NCI-H2171 (cell line): ENCODE data around the gene COMT.
A peak's percentile ranks its signal among the peaks of the same experiment; 100 is the strongest.

Experiments
- DNase-seq: peaks from one replicate; lab custom pipeline; 2025; lab: John Stamatoyannopoulos, UW

Gene COMT

DNA sequence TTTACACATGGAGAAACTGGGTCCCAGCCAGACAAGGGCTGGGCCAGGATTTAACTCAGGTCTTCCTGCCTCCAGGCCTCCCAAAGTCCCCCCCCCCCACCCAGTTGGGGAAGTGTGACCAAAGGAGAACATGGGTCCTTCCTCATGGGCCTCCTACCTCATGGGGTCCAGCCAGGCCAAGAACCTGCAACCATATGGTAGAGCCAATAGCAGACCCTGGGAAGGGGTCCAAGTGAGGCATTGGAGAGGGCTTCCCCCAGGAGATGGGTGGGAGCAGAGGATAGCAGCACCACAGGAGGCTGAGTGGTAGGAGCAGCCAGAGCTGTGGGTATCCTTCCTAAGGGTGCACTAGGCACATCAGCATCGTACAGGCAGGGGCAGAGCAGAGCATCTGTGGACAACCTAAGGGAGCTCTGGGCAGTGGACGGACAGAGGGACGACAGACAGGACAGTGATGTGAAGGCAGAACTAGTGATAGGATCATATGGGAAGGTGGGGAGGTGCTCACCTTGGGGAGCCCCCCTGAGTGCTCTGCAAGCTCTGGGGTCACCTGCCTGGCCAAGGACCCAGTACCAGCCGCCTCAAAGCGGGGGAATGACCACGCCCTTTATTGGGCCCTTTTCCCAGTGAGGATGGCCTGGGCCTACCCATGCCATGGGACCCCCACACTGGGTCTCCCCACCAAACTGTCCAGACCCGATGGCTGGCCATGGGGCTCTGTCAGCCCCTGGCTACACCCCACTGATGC, 70.6 kb downstream of the COMT start:
- no peak for DNase-seq

DNA sequence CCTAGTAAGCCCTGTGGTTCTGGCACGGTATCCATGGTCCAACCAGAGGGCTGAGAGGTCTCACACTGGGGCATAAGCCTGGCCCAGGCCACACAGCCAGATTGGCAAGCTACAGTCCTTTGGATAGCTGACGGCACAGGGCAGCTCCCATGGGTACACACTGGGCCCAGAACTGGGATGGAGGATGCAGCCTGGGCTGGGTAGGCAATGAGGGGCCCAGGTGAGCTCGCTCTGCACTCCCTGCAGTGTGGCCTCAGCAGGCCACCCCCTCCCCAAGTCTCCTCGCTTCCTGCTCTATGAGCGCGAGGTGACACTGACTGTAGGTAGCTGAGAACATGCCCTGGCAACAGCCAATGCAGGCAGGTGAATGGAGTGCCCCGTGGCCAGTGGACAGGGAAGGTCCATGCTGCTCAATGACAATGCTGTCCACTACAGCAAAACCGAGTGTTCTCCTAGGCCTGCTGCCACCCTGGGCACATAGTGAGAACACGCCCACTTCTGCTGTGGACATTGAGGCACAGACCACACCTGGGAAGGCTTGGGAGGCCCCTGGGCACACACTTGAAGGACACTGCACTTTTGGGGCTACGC, 71.3 kb downstream of the COMT start:
- DNase-seq, result no peak

DNA sequence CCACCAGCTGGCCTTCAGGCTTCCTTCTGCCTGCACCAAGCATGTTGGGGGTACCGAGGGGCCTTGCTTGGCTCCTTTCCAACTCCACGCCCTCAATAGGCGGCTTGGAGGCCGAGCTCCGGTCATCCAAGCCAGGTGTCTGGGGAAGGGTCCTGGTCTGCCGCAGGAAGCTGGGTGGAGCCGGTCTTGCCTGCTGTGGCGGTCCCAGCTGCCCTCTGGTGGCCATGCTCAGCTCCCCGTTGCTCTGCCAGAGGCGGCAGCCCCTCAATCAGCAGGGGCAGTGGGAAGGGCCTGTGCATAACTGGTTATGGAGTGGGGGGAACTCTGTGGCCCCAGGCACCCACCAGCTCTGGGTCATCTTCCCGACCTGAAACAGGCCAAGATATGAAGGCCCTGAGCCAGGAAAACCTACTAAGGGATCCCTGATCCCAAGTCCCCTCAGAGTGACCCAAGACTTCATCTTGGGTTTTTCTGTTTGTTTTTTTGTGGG, 71.9 kb downstream of the COMT start:
- no peak for DNase-seq

GRCh38 chr22:20014526-20015186, 73.1 kb downstream of the COMT start:
- peak; percentile 21 for DNase-seq

GRCh38 chr22:20015187-20015625, 73.6 kb downstream of the COMT start:
- no peak for DNase-seq

DNA sequence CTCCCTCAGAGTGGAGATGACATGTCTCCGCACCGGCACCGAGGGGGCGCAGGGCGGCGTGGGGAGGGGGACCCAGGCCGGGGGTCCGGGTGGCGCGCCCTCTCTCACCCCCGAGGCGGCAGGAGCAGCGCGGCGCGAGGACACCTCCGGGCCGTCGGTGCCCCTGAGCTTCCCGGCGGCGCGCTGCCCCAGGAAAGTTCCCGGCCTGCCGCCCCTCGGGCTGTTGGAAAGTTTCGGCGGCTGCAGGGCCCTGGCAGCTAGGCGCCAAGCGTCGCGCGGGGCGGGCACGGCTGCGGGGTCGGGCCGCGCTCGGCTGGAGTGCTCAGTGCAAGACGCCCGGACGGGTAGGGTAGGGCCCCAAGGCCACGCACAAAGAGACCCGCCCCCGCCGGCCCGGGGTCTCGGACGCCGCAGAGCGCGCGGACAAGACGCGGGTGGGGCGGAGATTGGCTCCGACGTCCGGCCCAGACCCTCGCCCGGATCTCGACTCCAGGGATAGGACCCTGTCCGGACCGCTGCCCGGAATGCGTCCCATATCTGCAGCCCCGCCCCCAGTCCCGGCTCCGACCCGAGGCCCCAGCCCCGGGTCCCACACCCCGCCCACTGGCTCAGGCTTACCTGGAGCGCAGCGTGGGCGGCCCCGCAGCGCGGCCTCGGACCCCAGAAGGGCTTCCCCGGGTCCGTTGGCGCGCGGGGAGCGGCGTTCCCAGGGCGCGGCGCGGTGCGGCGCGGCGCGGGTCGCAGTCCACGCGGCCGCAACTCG, 74.6 kb downstream of the COMT start:
- peak; percentile 63 for DNase-seq

GRCh38 chr22:20016734-20017621, 75.4 kb downstream of the COMT start, which contains the start of gene ARVCF:
ARVCF (minus strand) TSS chr22:20016823; CDS start chr22:19990794, 26,029 bp downstream.
- DNase-seq, result peak; percentile 90

DNA sequence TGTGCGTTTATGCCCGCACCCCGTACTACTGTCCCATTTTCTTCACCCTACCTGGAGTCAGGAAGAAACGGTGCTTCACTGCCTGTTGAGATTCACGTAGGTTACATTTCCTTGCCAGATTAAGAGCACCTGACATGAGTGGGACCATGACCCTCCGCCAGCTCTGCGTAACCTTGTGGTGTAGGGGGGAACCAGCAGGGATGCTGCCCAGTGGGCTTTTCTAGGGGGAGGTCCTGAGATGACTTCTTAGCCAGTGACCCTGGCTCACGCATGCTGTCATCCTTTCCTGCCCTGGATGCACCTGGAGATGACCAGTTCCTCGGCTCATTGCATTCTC, 76.0 kb downstream of the COMT start:
- no peak for DNase-seq

DNA sequence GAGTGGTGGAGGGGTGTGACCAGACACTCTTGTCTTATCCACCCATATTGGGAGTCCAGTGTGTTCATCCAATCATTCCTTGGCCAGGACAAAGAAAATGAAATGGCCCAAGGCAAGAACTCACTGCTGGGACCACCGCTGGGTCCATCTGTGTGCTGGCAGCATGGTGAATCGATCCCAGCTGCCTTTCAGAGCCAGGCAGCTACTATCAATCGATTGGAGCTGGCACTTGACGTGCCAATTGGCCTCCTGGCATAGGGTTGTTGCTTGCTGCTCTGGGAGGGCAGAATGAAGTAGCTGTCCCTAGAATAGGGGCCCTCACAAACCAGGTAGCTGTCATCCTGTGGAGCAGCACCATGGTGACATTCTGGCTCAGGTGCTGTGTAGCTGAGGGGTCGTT, 76.4 kb downstream of the COMT start:
- DNase-seq, result no peak
